ENCODE measurements around the gene CAMK2D. TPM values are rescaled to one million over a fixed set of nuclear protein-coding genes. Genes with fewer than 3 reads are reported as not detected.

Gene CAMK2D
- total and polyA plus RNA-seq, 5 donors = 77.2 to 177 (median 150) TPM

GRCh38 chr4:113407409-113407808 lies 354.1 kb downstream of the CAMK2D start:
- Histone ChIP-seq H3K4me1 (ENCODE audit: control insufficient read depth, insufficient read depth, low read length) (peaks cover 3% of the 10 kb centered on the region), H3K4me3 (ENCODE audit: low read length) (no peak overlapping the region), H3K27me3 (ENCODE audit: control insufficient read depth, insufficient read depth) (no peaks in the 10 kb centered on the region), H3K9me3 (ENCODE audit: control insufficient read depth, low read length) (no peaks in the 10 kb centered on the region), H3K27ac (ENCODE audit: low read length) (no peak overlapping the region)
- WGBS = 88% methylated on average over 2 of the region's 2 CpGs
- DNase-seq = no peak
- ATAC-seq = no peak
- intact Hi-C loops (cut with DNase I) = no loop called here

DNA sequence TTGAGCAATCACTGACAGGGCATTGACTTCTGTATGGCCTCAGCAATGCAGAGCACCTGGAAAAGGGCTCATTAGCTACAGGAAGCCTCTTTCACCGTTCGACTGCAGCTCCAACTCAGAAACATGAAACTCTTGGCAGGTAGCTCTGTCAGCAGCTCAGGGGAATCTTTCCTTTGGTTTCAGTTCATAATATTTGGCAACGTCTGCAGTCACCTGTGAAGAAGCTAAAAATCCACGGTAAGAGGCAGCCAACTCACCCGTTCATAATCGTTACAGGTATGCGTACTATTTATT lies 354.9 kb downstream of the CAMK2D start:
- no peak overlapping the region for H3K27ac ChIP-seq (ENCODE audit: low read length)
- WGBS = 84% methylated on average over 7 of the region's 7 CpGs
- H3K27me3 ChIP-seq (ENCODE audit: control insufficient read depth, insufficient read depth) = no peaks in the 10 kb centered on the region
- intact Hi-C loops (cut with DNase I) = no loop called here
- no peak for DNase-seq
- H3K4me3 ChIP-seq (ENCODE audit: low read length) = no peak overlapping the region
- H3K9me3 ChIP-seq (ENCODE audit: control insufficient read depth, low read length) = no peaks in the 10 kb centered on the region
- ATAC-seq = no peak
- peaks cover 2% of the 10 kb centered on the region for H3K4me1 ChIP-seq (ENCODE audit: control insufficient read depth, insufficient read depth, low read length)

DNA sequence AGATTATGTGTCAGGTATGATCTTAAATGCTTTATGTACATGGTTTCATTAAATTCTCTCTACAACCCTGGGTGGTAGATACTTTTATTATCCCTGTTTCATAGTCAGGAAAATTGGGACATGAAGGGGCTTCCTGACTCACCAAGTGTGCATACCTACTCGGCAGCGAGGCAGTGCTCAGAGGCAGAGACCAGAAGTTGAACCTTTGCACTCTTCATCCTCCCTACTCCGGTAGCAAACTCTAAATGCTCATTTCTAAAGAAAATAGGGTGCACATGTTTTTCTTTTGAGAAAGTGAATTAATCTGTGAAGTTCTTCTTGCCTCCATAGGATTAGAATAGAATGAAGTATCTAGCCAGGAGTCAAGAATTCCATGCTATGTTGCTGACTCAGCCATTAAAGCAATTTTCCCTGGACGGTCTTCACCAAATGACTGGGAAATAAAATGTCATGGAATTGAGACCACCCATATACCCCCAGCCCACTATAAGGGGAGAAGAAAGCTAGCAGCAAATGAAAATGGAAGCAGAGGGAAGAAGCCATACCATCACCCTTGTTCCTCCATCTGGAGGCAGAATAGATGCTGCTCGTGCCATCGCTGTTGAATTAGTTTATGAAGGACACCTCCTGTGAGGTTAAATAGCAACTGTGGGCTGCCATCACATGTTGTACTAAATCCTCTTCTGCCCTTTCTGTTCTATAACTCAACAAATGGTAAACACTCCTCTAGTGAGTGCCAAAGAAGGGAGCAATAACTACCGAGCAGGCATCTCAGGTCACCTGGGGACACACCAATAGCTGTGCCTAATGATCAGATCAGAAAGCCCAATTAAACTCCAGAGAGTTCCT lies 355.4 kb downstream of the CAMK2D start:
- H3K27ac ChIP-seq (ENCODE audit: low read length) = no peak overlapping the region
- ATAC-seq (no peak), DNase-seq (no peak)
- 90% methylated on average over 7 of the region's 7 CpGs for WGBS
- no peaks in the 10 kb centered on the region for H3K4me1 ChIP-seq (ENCODE audit: control insufficient read depth, insufficient read depth, low read length)
- H3K9me3 ChIP-seq (ENCODE audit: control insufficient read depth, low read length) = no peaks in the 10 kb centered on the region
- no peak overlapping the region for H3K4me3 ChIP-seq (ENCODE audit: low read length)
- intact Hi-C loops (cut with DNase I) = no loop called here
- no peaks in the 10 kb centered on the region for H3K27me3 ChIP-seq (ENCODE audit: control insufficient read depth, insufficient read depth)

GRCh38 chr4:113404841-113405240 lies 356.7 kb downstream of the CAMK2D start:
- no peak overlapping the region for H3K27ac ChIP-seq (ENCODE audit: low read length)
- no peaks in the 10 kb centered on the region for H3K27me3 ChIP-seq (ENCODE audit: control insufficient read depth, insufficient read depth)
- H3K4me1 ChIP-seq (ENCODE audit: control insufficient read depth, insufficient read depth, low read length) = no peaks in the 10 kb centered on the region
- intact Hi-C loops (cut with DNase I) = no loop called here
- no peak overlapping the region for H3K4me3 ChIP-seq (ENCODE audit: low read length)
- no peak for DNase-seq
- peak; percentile 69 to 77 for ATAC-seq
- no peaks in the 10 kb centered on the region for H3K9me3 ChIP-seq (ENCODE audit: control insufficient read depth, low read length)
- WGBS = 21% methylated on average over 2 of the region's 2 CpGs

DNA sequence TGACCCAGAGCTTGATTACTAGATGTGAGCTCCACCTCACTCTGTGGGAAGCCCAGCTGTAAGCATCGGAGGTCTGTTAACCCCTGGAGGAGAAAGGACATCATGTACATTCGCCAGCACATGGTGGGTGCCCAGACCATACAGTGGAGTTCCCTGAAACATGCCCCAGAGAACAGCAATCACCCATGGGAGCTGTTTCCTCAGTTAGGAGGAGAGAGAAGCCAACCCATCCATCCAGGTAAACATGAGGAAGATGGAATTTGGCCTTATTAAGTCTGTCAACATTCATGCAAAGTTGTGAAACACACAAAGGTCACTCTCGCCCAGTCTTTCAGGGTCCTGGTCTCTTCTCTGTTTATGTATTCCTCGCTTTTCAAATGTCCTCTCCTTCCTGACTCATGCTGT lies 357.4 kb downstream of the CAMK2D start:
- H3K4me3 ChIP-seq (ENCODE audit: low read length) = no peak overlapping the region
- no peaks in the 10 kb centered on the region for H3K9me3 ChIP-seq (ENCODE audit: control insufficient read depth, low read length)
- 94% methylated on average over 4 of the region's 4 CpGs for WGBS
- no peak overlapping the region for H3K27ac ChIP-seq (ENCODE audit: low read length)
- DNase-seq (no peak), ATAC-seq (no peak)
- no peaks in the 10 kb centered on the region for H3K4me1 ChIP-seq (ENCODE audit: control insufficient read depth, insufficient read depth, low read length)
- intact Hi-C loops (cut with DNase I) = no loop called here
- no peaks in the 10 kb centered on the region for H3K27me3 ChIP-seq (ENCODE audit: control insufficient read depth, insufficient read depth)

Other genes starting within 250 kb of the CAMK2D start
- gene ARSJ, start 217.9 kb upstream of the CAMK2D start, total RNA-seq = 1 to 10 TPM; 4.6 to 8.7 (median 5.9) TPM
- gene ARSJ, start 217.9 kb upstream of the CAMK2D start, polyA plus RNA-seq = 1.8 TPM